Measurements from ENCODE around the gene NES. TPM values are rescaled to one million over a fixed set of nuclear protein-coding genes. Genes with fewer than 3 reads are reported as not detected.

NES gene
- total and polyA plus RNA-seq, 2 of the 8 experiments (the other 6 are each of a cell fraction or from before 2014, with no cell fraction given): 13.3 to 135 TPM

DNA sequence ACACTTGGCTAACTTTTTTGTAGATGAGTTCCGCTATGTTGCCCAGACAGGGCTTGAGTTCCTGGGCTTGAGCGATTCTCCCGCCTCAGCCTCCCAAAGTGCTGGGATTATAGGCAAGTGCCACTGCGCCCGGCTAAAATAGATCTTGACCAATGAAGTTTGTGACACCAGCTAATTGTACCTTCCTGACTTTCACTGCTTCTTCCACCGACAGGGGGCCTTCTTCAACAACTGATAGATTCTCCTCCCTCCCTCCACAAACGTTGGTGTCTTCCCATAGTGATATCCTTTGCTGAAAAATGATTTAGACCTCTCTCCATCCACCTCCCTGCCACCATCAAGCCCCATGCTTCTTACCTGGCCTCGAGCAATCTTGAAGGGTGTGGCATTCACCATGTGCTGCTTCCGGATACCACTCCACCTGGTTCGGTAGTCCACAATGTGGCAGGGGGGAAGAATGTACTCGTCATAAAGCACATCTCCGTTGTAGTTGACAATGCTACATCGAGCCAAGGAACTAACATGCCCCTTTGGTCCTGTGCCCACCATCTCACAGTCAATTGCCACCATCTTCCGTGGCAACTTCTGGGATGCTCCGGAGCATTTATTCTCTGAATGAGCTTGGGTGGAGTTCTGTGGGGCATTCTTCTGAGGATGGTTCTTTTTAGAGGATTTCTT, 49.5 kb upstream of the NES start (continued):
- TF ChIP-seq SAP30 (IDR thresholded peaks at IDR 0.05; ENCODE audit: insufficient read depth, insufficient replicate concordance, low read length) (no peak), SRF (IDR thresholded peaks at IDR 0.05; ENCODE audit: low read depth, low read length) (no peak), MAFK (IDR thresholded peaks at IDR 0.05; ENCODE audit: low read depth, low read length) (no peak), EGR1 (IDR thresholded peaks at IDR 0.05; ENCODE audit: borderline replicate concordance, low read depth, low read length) (no peak), TCF12 (IDR thresholded peaks at IDR 0.05; ENCODE audit: low read depth, low read length) (no peak), PHF8 (conservative IDR thresholded peaks at IDR 0.05; ENCODE audit: low read depth, low read length) (no peak), NRF1 (IDR thresholded peaks at IDR 0.05; ENCODE audit: low read depth, low read length) (no peak), ASH2L (IDR thresholded peaks at IDR 0.05; ENCODE audit: low read length) (no peak), SIN3A (conservative IDR thresholded peaks at IDR 0.05 in 1 of 2, IDR thresholded peaks at IDR 0.05 in 1 of 2; ENCODE audit: low read depth in 1 of 2, low read length in 2 of 2) (0 out of 4 replicates have a peak, but pooled peaks of 1 of the 2 experiments have one; percentile 56)
